ENCODE results near the gene USP50. TPM values are rescaled to one million over a fixed set of nuclear protein-coding genes. Genes with fewer than 3 reads are reported as not detected.

The USP50 gene
- total and polyA plus RNA-seq, 2 experiments from 2014 or later = 0.49 TPM; not detected in 1

DNA sequence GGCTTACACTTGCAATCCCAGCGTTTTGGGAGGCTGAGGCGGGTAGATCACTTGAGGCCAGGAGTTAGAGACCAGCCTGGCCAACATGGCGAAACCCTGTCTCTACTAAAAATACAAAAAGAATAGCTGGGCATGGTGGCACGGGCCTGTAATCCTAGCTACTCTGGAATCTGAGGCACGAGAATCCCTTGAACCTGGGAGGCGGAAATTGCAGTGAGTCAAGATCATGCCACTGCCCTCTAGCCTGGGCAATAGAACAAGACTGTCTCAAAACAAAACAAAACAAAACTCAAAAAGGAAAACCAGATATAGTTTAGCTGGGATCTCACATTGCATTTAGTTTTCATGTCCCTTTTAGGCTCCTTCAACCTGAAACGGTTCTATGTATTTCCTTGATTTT, 2.9 kb upstream of the USP50 start:
- Histone ChIP-seq H2AFZ (no peak overlapping the region), H3K4me3 (no peak overlapping the region), H3K27ac (no peak overlapping the region), H3F3A (ENCODE audit: insufficient read depth) (peaks cover 15% of the 10 kb centered on the region), H3K4me1 (ENCODE audit: insufficient read depth) (no peaks in the 10 kb centered on the region), H3K9me2 (ENCODE audit: insufficient read depth) (no peaks in the 10 kb centered on the region), H4K20me1 (ENCODE audit: insufficient read depth) (no peaks in the 10 kb centered on the region), H3K79me2 (ENCODE audit: insufficient read depth) (no peaks in the 10 kb centered on the region), H3K4me2 (ENCODE audit: unreplicated experiment) (no peak overlapping the region), H3K27me3 (replicated peaks; ENCODE audit: insufficient read depth) (no peaks in the 10 kb centered on the region), H3K9ac (no peak overlapping the region), H3K36me3 (ENCODE audit: low read depth) (no peaks in the 10 kb centered on the region), H3K9me3 (ENCODE audit: low read depth) (no peaks in the 10 kb centered on the region)
- 76 to 82% methylated on average over 7 of the region's 7 CpGs for WGBS, 2 experiments (ENCODE audit: low coverage in 1 of 2, low lambda C conversion rate in 2 of 2, missing lambda C conversion rate in 2 of 2)
- in situ Hi-C loops (cut with MboI) = no loop called here
- peak; percentile 9 for DNase-seq
- TF ChIP-seq EZH2phosphoT487 (IDR thresholded peaks at IDR 0.05; ENCODE audit: insufficient read depth, low read depth) = no peak
- TF ChIP-seq EZH2 (IDR thresholded peaks at IDR 0.05; ENCODE audit: insufficient read depth, poor library complexity, severe bottlenecking) = no peak

DNA sequence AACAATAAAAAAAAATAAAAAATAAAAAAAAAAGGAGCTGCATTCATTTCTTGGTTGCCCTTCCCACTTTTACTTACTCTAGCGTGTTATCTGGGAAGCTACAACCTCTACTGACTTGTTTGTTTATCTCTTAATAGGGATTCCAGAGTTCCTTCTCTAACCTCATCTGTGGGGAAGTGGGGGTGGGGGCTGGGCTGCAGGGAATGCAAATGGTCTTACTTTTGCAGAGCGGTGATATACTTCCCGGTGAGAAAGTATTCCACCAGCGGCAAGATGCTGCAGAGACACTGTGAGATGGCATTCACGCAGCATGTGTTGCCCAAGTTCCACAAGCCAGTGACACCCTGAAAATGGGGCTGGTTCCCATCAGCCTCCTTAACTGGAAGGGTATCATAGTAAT, 2.1 kb downstream of the USP50 start:
- no peaks in the 10 kb centered on the region for H3K9me3 ChIP-seq (ENCODE audit: low read depth)
- no peak overlapping the region for H3K9ac ChIP-seq
- 90% methylated on average over 5 of the region's 5 CpGs for WGBS, 2 experiments (ENCODE audit: low coverage in 1 of 2, low lambda C conversion rate in 2 of 2, missing lambda C conversion rate in 2 of 2)
- no peak overlapping the region for H3K4me3 ChIP-seq
- H3F3A ChIP-seq (ENCODE audit: insufficient read depth) = peaks cover 29% of the 10 kb centered on the region
- no peak overlapping the region for H3K27ac ChIP-seq
- no peaks in the 10 kb centered on the region for H3K9me2 ChIP-seq (ENCODE audit: insufficient read depth)
- H3K4me2 ChIP-seq (ENCODE audit: unreplicated experiment) = no peak overlapping the region
- no peaks in the 10 kb centered on the region for H3K36me3 ChIP-seq (ENCODE audit: low read depth)
- peaks cover 30% of the 10 kb centered on the region for H3K4me1 ChIP-seq (ENCODE audit: insufficient read depth)
- no peaks in the 10 kb centered on the region for H3K27me3 ChIP-seq (replicated peaks; ENCODE audit: insufficient read depth)
- no peaks in the 10 kb centered on the region for H3K79me2 ChIP-seq (ENCODE audit: insufficient read depth)
- DNase-seq = no peak
- TF ChIP-seq EZH2 (IDR thresholded peaks at IDR 0.05; ENCODE audit: insufficient read depth, poor library complexity, severe bottlenecking) = no peak
- no peak for TF ChIP-seq EZH2phosphoT487 (IDR thresholded peaks at IDR 0.05; ENCODE audit: insufficient read depth, low read depth)
- no peak overlapping the region for H2AFZ ChIP-seq
- no peaks in the 10 kb centered on the region for H4K20me1 ChIP-seq (ENCODE audit: insufficient read depth)
- in situ Hi-C loops (cut with MboI) = no loop called here

DNA sequence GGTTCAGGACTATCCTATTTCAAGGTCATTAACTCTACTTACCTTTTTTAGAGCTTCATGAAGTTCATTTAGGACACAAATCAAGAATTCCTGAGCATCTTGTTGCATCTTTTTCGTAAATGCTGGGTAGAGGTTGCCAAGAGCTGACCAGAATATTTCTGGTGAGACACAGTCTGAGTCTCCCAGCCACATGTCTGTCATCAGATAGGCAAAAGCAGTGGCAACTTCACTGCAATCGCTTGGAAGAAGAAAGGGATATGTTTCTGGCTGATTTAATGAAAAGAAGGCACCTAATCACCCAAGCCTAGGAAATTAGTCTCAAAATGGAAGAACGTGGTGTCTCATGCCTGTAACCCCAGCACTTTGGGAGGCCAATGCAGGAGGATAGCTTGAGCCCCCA, 2.9 kb downstream of the USP50 start:
- Histone ChIP-seq H3K9ac (peak overlapping the region; percentile 30; the same call in 1 of the 2 replicates), H2AFZ (no peak overlapping the region), H3K4me2 (ENCODE audit: unreplicated experiment) (peak overlapping the region; percentile 84), H3K4me3 (peak overlapping the region; percentile 52), H3K79me2 (ENCODE audit: insufficient read depth) (no peaks in the 10 kb centered on the region), H3K4me1 (ENCODE audit: insufficient read depth) (peaks cover 30% of the 10 kb centered on the region), H3K27me3 (replicated peaks; ENCODE audit: insufficient read depth) (no peaks in the 10 kb centered on the region), H3K27ac (peak overlapping the region; percentile 83), H3K9me2 (ENCODE audit: insufficient read depth) (no peaks in the 10 kb centered on the region), H3K36me3 (ENCODE audit: low read depth) (no peaks in the 10 kb centered on the region), H4K20me1 (ENCODE audit: insufficient read depth) (no peaks in the 10 kb centered on the region), H3F3A (ENCODE audit: insufficient read depth) (peaks cover 26% of the 10 kb centered on the region), H3K9me3 (ENCODE audit: low read depth) (no peaks in the 10 kb centered on the region)
- peak; percentile 84 for DNase-seq
- in situ Hi-C loops (cut with MboI) = no loop called here
- TF ChIP-seq EZH2phosphoT487 (IDR thresholded peaks at IDR 0.05; ENCODE audit: insufficient read depth, low read depth) (no peak), EZH2 (IDR thresholded peaks at IDR 0.05; ENCODE audit: insufficient read depth, poor library complexity, severe bottlenecking) (no peak)
- 24 to 27% methylated on average over 3 of the region's 3 CpGs for WGBS, 2 experiments (ENCODE audit: low coverage in 1 of 2, low lambda C conversion rate in 2 of 2, missing lambda C conversion rate in 2 of 2)

DNA sequence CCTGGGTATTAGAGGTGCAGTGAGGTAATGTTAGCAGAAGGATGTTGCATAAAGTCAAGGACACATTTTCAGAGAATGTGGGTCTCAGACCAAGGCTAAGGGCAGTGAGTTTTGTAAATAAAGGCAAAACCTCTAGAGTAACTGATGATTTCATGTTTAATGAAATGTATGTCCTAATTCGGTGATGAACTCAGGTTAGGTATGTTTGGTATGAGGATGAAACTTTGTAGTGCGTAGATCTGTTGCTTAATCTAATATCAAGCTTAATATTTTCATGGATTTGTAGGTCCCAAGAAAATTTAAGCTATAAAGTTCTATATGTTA, 3.6 kb downstream of the USP50 start:
- H3K79me2 ChIP-seq (ENCODE audit: insufficient read depth) = no peaks in the 10 kb centered on the region
- H3K36me3 ChIP-seq (ENCODE audit: low read depth) = no peaks in the 10 kb centered on the region
- WGBS, 2 experiments (ENCODE audit: low coverage in 1 of 2, low lambda C conversion rate in 2 of 2, missing lambda C conversion rate in 2 of 2) = 7 to 11% methylated on average over 2 of the region's 2 CpGs
- in situ Hi-C loops (cut with MboI) = no loop called here
- H3K4me3 ChIP-seq = peak overlapping the region; percentile 52
- H3K9me2 ChIP-seq (ENCODE audit: insufficient read depth) = no peaks in the 10 kb centered on the region
- peak overlapping the region; percentile 62 for H3K9ac ChIP-seq
- H4K20me1 ChIP-seq (ENCODE audit: insufficient read depth) = no peaks in the 10 kb centered on the region
- no peak for TF ChIP-seq EZH2 (IDR thresholded peaks at IDR 0.05; ENCODE audit: insufficient read depth, poor library complexity, severe bottlenecking)
- TF ChIP-seq EZH2phosphoT487 (IDR thresholded peaks at IDR 0.05; ENCODE audit: insufficient read depth, low read depth) = no peak
- peak; percentile 77 for DNase-seq
- no peaks in the 10 kb centered on the region for H3K9me3 ChIP-seq (ENCODE audit: low read depth)
- H3K4me2 ChIP-seq (ENCODE audit: unreplicated experiment) = peak overlapping the region; percentile 84
- peaks cover 26% of the 10 kb centered on the region for H3F3A ChIP-seq (ENCODE audit: insufficient read depth)
- no peaks in the 10 kb centered on the region for H3K27me3 ChIP-seq (replicated peaks; ENCODE audit: insufficient read depth)
- peaks cover 30% of the 10 kb centered on the region for H3K4me1 ChIP-seq (ENCODE audit: insufficient read depth)
- peak overlapping the region; percentile 83 for H3K27ac ChIP-seq
- H2AFZ ChIP-seq = peak overlapping the region; percentile 18; the same call in 1 of the 2 replicates

DNA sequence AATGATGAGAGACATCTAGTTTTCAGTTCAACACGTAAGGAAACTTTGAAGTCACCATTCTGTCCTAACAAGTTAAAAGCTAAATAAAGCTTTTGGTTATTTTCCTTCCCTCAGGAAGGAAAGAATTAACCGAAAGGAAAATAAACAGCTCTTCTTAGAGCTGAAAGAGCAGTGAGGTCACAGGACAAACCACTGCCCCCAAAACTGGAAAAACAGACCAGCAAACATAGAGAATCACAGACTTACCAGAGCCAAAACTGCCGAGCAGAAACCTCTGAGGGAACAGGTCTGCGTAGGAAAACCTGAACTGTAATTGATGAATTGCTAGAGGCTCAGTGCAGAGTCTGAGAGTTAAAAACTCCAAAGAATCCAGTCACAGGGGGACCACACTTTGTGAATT, 14.7 kb downstream of the USP50 start:
- Histone ChIP-seq H3K9me3 (ENCODE audit: low read depth) (no peaks in the 10 kb centered on the region), H3K27ac (no peak overlapping the region), H3K36me3 (ENCODE audit: low read depth) (no peaks in the 10 kb centered on the region), H3K79me2 (ENCODE audit: insufficient read depth) (no peaks in the 10 kb centered on the region), H2AFZ (no peak overlapping the region), H3K4me2 (ENCODE audit: unreplicated experiment) (no peak overlapping the region), H3K9me2 (ENCODE audit: insufficient read depth) (no peaks in the 10 kb centered on the region), H3F3A (ENCODE audit: insufficient read depth) (no peaks in the 10 kb centered on the region), H3K4me1 (ENCODE audit: insufficient read depth) (no peaks in the 10 kb centered on the region), H4K20me1 (ENCODE audit: insufficient read depth) (no peaks in the 10 kb centered on the region), H3K9ac (no peak overlapping the region), H3K27me3 (replicated peaks; ENCODE audit: insufficient read depth) (no peaks in the 10 kb centered on the region), H3K4me3 (no peak overlapping the region)
- in situ Hi-C loops (cut with MboI) = no loop called here
- DNase-seq = no peak
- WGBS, 2 experiments (ENCODE audit: low coverage in 1 of 2, low lambda C conversion rate in 2 of 2, missing lambda C conversion rate in 2 of 2) = 83 to 86% methylated on average over 4 of the region's 4 CpGs
- no peak for TF ChIP-seq EZH2 (IDR thresholded peaks at IDR 0.05; ENCODE audit: insufficient read depth, poor library complexity, severe bottlenecking)

All from GM23248 (cell line).